Measurements from ENCODE around the gene FAM53B. TPM values are rescaled to one million over a fixed set of nuclear protein-coding genes. Genes with fewer than 3 reads are reported as not detected.

Gene FAM53B
- total and polyA plus RNA-seq, 8 donors: 12.8 to 34.6 (median 23.0) TPM

DNA sequence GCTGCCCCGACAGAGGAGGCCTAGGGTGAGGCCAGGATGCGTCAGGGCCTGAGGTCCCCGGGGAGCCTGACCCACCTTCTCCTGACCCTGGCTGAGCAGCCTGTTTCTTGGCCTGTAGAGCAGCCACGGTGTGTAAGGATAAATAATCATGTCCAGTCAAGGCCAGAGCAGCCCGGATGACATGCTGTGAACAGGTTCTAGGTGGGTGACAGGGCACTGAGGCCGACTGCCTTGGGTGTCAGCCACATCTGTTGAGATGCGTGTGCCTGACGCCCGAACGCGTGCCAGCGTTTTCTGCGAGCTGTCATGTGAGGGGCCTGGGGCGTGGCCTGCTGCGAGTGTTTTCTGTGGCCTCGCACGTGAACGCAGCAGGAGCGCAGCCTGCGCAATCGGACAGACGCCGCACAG lies 118.3 kb downstream of the FAM53B start:
- TF ChIP-seq, protein P1, sequence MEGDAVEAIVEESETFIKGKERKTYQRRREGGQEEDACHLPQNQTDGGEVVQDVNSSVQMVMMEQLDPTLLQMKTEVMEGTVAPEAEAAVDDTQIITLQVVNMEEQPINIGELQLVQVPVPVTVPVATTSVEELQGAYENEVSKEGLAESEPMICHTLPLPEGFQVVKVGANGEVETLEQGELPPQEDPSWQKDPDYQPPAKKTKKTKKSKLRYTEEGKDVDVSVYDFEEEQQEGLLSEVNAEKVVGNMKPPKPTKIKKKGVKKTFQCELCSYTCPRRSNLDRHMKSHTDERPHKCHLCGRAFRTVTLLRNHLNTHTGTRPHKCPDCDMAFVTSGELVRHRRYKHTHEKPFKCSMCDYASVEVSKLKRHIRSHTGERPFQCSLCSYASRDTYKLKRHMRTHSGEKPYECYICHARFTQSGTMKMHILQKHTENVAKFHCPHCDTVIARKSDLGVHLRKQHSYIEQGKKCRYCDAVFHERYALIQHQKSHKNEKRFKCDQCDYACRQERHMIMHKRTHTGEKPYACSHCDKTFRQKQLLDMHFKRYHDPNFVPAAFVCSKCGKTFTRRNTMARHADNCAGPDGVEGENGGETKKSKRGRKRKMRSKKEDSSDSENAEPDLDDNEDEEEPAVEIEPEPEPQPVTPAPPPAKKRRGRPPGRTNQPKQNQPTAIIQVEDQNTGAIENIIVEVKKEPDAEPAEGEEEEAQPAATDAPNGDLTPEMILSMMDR (IDR thresholded peaks at IDR 0.05): no peak
- Histone ChIP-seq H3K4me1 (peaks cover 26 to 46% of the 10 kb centered on the region in 2 donors), H3K27ac (no peak overlapping the region), H3K4me3 (no peak overlapping the region), H3K36me3 (peaks cover 0 to 16% of the 10 kb centered on the region in 2 donors), H3K9me3 (no peaks in the 10 kb centered on the region), H3K27me3 (no peaks in the 10 kb centered on the region)
- no peak for ATAC-seq
- intact Hi-C loops (cut with DNase I): no loop called here
- no peak for DNase-seq

DNA sequence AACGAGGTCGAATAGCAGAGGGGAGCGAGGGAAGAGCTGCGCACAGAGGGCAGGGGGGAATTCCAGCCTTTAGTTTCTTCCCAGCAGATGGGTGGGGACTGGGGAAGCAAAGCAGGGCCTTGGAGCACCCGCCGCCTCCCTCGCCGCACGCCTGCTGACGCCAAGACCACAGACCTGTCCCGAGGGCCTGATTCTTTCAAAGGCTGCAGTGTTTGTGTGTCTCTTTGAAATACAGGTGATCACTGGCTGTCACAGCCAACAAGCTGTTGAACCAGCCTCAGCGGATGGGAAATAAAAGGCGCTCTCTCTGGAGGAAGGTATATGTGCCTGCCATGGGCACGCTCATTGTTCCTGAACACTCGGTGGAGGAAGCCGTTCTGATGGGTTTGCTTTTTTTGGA lies 119.3 kb downstream of the FAM53B start:
- intact Hi-C loops (cut with DNase I): no loop called here
- peaks cover 26 to 48% of the 10 kb centered on the region in 2 donors for H3K4me1 ChIP-seq
- DNase-seq: no peak

DNA sequence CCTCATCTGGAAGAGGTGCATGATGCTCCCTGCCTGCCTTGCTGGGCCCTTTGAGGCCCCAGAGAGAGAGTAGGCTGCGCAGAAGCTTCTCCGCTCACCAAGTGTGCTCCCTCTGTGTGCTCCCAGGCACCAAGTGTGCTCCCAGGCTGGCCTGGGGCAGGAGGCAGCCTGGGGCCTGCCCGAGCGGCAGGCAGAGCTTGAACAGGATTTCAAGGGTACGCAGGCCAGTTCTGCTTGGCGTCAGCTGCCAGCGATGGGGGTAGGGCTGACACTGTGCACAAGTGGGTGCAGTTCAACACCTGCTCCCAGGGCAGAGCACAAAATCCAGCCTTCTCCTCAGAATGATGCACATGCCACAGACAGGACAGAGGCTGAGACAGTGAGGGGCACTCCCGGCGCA lies 119.7 kb downstream of the FAM53B start:
- no peaks in the 10 kb centered on the region for H3K27me3 ChIP-seq
- ATAC-seq (no peak), DNase-seq (no peak)
- TF ChIP-seq, protein P1 (IDR thresholded peaks at IDR 0.05): no peak
- H3K36me3 ChIP-seq: peaks cover 0 to 16% of the 10 kb centered on the region in 2 donors
- no peak overlapping the region for H3K27ac ChIP-seq
- H3K4me3 ChIP-seq: no peak overlapping the region
- H3K9me3 ChIP-seq: no peaks in the 10 kb centered on the region
- H3K4me1 ChIP-seq: peaks cover 26 to 48% of the 10 kb centered on the region in 2 donors
- intact Hi-C loops (cut with DNase I): no loop called here

More for the DNA sequence above, 119.3 kb downstream of the FAM53B start:
- H3K36me3 ChIP-seq: peaks cover 0 to 16% of the 10 kb centered on the region in 2 donors
- ATAC-seq: no peak
- H3K9me3 ChIP-seq: no peaks in the 10 kb centered on the region
- H3K4me3 ChIP-seq: no peak overlapping the region
- no peaks in the 10 kb centered on the region for H3K27me3 ChIP-seq
- TF ChIP-seq, protein P1 (IDR thresholded peaks at IDR 0.05): no peak
- H3K27ac ChIP-seq: no peak overlapping the region

DNA sequence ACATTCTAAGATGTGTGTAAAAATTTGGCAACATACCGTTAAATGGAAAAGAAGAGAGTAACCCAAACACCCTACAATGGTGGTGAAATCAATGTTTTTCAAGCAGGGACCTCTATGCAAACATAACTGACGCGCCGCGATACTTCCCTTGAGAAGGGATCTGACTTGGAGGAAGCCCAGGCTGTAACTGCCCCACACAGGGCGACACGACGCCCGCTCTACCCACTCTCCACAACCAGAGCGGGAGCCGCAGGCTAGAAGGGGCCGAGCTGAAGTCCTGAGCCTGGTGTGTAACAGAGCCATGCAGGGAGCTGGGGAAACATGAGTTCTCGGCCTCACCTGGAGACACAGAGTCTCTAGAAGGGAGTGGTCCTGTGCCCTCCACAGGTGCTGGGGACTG lies 120.2 kb downstream of the FAM53B start:
- DNase-seq (no peak), ATAC-seq (no peak)
- Histone ChIP-seq H3K9me3 (no peaks in the 10 kb centered on the region), H3K27me3 (no peaks in the 10 kb centered on the region), H3K27ac (no peak overlapping the region), H3K4me1 (peaks cover 26 to 48% of the 10 kb centered on the region in 2 donors), H3K36me3 (peaks cover 0 to 16% of the 10 kb centered on the region in 2 donors), H3K4me3 (no peak overlapping the region)
- intact Hi-C loops (cut with DNase I): no loop called here
- TF ChIP-seq, protein P1 (IDR thresholded peaks at IDR 0.05): no peak

DNA sequence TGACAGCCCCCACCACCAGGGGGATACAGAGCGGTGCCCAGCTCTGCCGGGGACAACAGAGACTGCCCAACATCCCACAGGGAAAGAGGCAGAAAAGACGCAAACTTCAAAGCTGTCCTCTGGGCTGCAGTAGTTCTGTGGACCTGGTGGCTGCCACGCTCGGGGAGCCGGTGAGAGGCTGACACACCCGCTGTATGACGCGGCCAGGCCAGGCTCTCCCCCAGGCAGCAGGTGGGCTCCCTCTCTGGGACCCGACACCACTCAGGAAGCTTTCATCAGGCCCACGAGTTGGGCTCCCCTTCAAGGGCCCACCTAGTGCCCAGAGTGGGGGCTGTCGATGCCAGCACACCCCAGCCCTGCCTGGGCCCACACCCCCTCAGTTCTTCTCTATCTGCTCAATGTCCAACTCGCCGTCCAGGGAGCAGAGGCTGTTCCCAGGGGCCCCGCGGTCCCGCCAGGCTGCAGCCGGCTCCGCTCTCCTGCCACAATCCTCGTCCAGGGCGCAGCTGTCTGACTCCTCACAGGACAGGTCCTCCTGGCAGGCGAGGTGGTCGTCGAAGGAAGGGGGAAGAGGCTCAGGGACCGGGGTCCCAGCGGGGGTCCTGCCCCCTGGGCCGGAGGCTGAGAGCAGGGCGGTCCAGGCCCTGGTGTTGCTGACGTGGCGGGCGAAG lies 121.2 kb downstream of the FAM53B start:
- DNase-seq (no peak), ATAC-seq (no peak)
- TF ChIP-seq, protein P1 (IDR thresholded peaks at IDR 0.05): no peak
- Histone ChIP-seq H3K36me3 (peaks cover 0 to 25% of the 10 kb centered on the region in 2 donors), H3K4me1 (peaks cover 19 to 48% of the 10 kb centered on the region in 2 donors), H3K4me3 (no peak overlapping the region), H3K27ac (no peak overlapping the region), H3K9me3 (no peaks in the 10 kb centered on the region), H3K27me3 (no peaks in the 10 kb centered on the region)
- intact Hi-C loops (cut with DNase I): no loop called here
